Activated B cell treated with CpG ODN at 0.5 μM for 24 hours (primary cell): Measurements from ENCODE around the gene BRD1. TPM values are rescaled to one million over a fixed set of nuclear protein-coding genes. Genes with fewer than 3 reads are reported as not detected.

Experiments
- ATAC-seq: fragments of 200-7000 bp; cut with Tn5 transposase; one replicate; pipeline ENCODE4 v1.10.0; 2021; ENCODE audit warnings: low read depth, mild to moderate bottlenecking, moderate library complexity
- CTCF ChIA-PET: fragments of 350-600 bp; sonication (Branson Sonifier 250); formaldehyde crosslinking; loops from one replicate; lab custom pipeline; 2021; ENCODE audit warnings: antibody characterized with exemption; lab: Charles Lee
- POLR2A ChIA-PET: fragments of 350-600 bp; sonication (Branson Sonifier 250); formaldehyde crosslinking; loops from one replicate; lab custom pipeline; 2021; ENCODE audit warnings: antibody characterized with exemption; lab: Charles Lee
- DNase-seq: peaks from one replicate; pipeline ENCODE4 v3.0.0; 2022
- H3K27ac Mint-ChIP-seq: one replicate; pipeline ENCODE4 v1.8.0; 2020; ENCODE audit warnings: mixed read lengths
- H3K27me3 Mint-ChIP-seq: one replicate; pipeline ENCODE4 v1.8.0; 2021; ENCODE audit warnings: mixed read lengths
- H3K36me3 Mint-ChIP-seq: one replicate; pipeline ENCODE4 v1.8.0; 2021; ENCODE audit warnings: low read depth, mixed read lengths
- H3K4me1 Mint-ChIP-seq: one replicate; pipeline ENCODE4 v1.8.0; 2021; ENCODE audit warnings: mixed read lengths
- H3K4me3 Mint-ChIP-seq: one replicate; pipeline ENCODE4 v1.8.0; 2020; ENCODE audit warnings: mild to moderate bottlenecking, mixed read lengths
- H3K9me3 Mint-ChIP-seq: one replicate; pipeline ENCODE4 v1.8.0; 2020; ENCODE audit warnings: mixed read lengths
- intact Hi-C: fragments of 100-400 bp; cut with micrococcal nuclease; formaldehyde crosslinking; loops from one replicate; pipeline ENCODE4 v1.15.1; 2024
- total RNA-seq: library from RNA; stranded (reverse); gene quantifications from 2 replicates; pipeline ENCODE4 v1.2.3, GENCODE V29; 2022
- TF ChIP-seq, protein P1 (sequence below): fragments of 200-600 bp; IDR thresholded peaks from one replicate; pipeline ENCODE4 v1.8.0; 2022; ENCODE audit warnings: antibody characterized with exemption, mild to moderate bottlenecking

Gene BRD1
- total RNA-seq, 1 donor from 2014 or later = 45.8 TPM

DNA sequence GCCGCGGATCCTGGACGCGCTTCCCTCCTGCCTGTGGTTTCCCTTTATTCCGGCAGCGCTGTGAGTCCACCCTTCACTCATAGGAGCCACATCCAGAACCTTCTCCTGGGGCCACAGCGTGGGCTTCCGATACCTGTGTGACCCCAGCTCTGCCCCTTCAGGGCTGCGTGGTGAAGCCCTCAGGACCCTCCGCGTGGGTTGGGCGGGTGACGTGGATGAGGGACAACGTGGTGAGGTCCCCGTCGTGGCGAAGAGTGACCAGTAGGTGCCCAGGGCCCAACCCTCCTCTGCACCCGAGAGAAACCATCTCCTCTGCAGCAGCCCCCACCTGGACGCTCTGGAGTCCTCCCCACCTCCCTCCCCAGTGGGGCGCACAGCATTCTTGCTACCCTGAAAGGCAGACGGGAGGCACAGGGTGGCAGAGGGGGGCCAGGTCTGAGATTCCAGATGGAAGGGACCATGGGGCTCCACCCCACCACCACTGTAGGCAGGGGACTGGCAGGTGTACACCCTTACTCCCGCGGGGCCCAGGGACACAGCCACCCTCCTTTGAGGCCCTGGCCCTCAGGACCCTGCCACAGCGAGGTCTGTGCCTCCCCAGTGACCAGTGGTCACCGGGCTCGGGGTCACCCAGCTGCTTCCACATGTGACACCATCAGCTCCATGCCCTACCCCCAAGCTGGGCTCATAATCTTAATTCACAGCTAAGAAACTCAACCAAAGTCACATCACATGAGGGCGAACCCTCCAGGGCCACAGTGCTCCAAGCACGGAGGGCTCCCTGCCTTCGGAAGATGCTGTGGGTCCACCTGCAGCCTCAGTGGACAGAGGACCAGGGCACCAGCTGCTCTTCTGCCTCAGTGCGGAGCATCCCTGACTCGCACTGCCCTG, 22.6 kb upstream of the BRD1 start:
- H3K4me1 Mint-ChIP-seq = peaks cover 26% of the 10 kb centered on the region
- H3K27ac Mint-ChIP-seq = no peak overlapping the region
- no peaks in the 10 kb centered on the region for H3K9me3 Mint-ChIP-seq
- H3K36me3 Mint-ChIP-seq = peaks cover 2% of the 10 kb centered on the region
- intact Hi-C loops = loop anchor here (10.0 kb wide), 2 partner anchors 165 to 355 kb away; partner anchors contain the start of genes IL17REL and SELENOO
- peaks cover 29% of the 10 kb centered on the region for H3K27me3 Mint-ChIP-seq
- ATAC-seq = no peak
- POLR2A ChIA-PET = no interaction called here
- CTCF ChIA-PET = no interaction called here
- peak overlapping the region; percentile 38 for H3K4me3 Mint-ChIP-seq
- TF ChIP-seq, protein P1, sequence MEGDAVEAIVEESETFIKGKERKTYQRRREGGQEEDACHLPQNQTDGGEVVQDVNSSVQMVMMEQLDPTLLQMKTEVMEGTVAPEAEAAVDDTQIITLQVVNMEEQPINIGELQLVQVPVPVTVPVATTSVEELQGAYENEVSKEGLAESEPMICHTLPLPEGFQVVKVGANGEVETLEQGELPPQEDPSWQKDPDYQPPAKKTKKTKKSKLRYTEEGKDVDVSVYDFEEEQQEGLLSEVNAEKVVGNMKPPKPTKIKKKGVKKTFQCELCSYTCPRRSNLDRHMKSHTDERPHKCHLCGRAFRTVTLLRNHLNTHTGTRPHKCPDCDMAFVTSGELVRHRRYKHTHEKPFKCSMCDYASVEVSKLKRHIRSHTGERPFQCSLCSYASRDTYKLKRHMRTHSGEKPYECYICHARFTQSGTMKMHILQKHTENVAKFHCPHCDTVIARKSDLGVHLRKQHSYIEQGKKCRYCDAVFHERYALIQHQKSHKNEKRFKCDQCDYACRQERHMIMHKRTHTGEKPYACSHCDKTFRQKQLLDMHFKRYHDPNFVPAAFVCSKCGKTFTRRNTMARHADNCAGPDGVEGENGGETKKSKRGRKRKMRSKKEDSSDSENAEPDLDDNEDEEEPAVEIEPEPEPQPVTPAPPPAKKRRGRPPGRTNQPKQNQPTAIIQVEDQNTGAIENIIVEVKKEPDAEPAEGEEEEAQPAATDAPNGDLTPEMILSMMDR = no peak
- no peak for DNase-seq

DNA sequence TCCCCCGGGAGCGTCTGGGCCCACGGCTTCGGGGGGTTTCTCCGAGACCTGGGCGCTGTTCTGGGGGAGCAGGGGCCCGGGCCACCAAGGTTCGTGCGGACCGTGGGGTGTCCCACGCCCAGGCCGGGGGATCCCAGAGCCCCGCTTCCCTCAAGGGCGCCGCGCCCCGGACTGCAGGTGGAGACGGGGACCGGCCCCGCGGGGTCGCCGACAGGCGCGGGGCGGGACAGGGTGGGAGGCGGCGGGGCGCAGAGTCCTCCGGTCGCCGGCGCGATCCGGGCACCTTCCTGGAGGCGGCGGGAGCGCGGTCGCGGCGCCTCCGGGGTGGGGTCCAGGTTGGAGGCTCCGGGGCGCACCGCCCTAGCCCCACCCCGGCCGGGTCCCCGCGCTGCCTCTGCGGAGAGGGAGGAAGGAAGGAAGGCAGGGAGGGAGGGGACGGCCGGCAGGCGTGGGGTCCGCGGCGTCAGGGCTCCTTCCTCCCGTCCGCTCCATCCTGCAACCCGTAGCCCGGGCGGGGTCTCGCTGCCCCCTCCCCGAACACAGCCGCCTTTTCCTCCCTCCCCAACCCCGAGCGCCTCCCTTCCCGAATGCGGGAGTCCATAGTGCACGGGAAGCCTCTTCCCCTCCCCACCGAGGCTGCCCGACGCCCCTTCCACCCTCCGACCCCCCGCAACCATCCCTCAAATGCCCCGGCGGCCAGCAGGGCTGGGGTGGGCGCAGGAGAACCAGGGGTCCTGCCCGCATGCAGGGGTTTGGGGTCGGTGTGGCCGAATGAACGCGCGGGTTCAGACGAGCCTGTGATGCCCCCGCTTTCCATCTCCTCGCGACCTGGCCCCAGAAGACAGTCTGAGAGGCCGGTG, 21.7 kb upstream of the BRD1 start:
- ChIA-PET POLR2A (interaction anchor here (1.5 kb wide), 1 partner anchor 11 kb away, joined by 3 read pairs; no protein-coding TSS in a partner anchor), CTCF (no interaction called here)
- peaks cover 17% of the 10 kb centered on the region for H3K4me1 Mint-ChIP-seq
- DNase-seq = no peak
- peaks cover 31% of the 10 kb centered on the region for H3K27me3 Mint-ChIP-seq
- H3K27ac Mint-ChIP-seq = no peak overlapping the region
- no peaks in the 10 kb centered on the region for H3K9me3 Mint-ChIP-seq
- ATAC-seq = no peak
- TF ChIP-seq, protein P1 = no peak
- no peaks in the 10 kb centered on the region for H3K36me3 Mint-ChIP-seq
- intact Hi-C loops = loop anchor here (10.0 kb wide), 2 partner anchors 165 to 355 kb away; partner anchors contain the start of genes IL17REL and SELENOO
- H3K4me3 Mint-ChIP-seq = peak overlapping the region; percentile 38

DNA sequence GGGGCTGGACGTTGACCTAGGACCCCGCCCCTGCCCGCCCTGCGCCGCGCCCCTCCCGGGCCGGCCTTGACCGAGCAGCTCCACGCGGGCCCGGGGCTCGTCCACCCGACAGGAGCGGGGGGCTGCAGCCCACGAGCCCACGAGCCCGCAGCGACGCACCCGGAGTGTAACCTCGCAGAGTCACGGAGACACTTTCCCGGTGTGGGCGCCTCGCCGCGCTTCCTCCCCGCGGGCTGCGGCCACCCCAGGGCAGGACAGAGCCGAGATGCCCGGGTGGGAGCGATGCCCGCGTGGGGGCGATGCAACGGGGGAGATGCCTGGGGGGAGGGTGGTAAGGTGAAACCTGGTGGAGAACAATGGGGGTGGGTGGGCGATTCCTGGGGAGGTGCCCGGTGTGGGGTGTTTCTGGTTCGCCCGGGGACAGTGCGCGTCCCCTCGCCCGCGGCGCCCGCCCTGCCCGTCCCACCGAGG, 21.1 kb upstream of the BRD1 start:
- intact Hi-C loops = no loop called here
- CTCF ChIA-PET = no interaction called here
- H3K9me3 Mint-ChIP-seq = no peaks in the 10 kb centered on the region
- no peak overlapping the region for H3K27ac Mint-ChIP-seq
- ATAC-seq (no peak), DNase-seq (no peak)
- H3K4me3 Mint-ChIP-seq = no peak overlapping the region
- H3K36me3 Mint-ChIP-seq = no peaks in the 10 kb centered on the region
- POLR2A ChIA-PET = interaction anchor here (1.0 to 1.5 kb wide), 3 partner anchors 10 to 23 kb away, joined by 3 to 4 read pairs (median 4); no protein-coding TSS in a partner anchor
- TF ChIP-seq, protein P1 = no peak
- peaks cover 16% of the 10 kb centered on the region for H3K4me1 Mint-ChIP-seq
- H3K27me3 Mint-ChIP-seq = peaks cover 34% of the 10 kb centered on the region

DNA sequence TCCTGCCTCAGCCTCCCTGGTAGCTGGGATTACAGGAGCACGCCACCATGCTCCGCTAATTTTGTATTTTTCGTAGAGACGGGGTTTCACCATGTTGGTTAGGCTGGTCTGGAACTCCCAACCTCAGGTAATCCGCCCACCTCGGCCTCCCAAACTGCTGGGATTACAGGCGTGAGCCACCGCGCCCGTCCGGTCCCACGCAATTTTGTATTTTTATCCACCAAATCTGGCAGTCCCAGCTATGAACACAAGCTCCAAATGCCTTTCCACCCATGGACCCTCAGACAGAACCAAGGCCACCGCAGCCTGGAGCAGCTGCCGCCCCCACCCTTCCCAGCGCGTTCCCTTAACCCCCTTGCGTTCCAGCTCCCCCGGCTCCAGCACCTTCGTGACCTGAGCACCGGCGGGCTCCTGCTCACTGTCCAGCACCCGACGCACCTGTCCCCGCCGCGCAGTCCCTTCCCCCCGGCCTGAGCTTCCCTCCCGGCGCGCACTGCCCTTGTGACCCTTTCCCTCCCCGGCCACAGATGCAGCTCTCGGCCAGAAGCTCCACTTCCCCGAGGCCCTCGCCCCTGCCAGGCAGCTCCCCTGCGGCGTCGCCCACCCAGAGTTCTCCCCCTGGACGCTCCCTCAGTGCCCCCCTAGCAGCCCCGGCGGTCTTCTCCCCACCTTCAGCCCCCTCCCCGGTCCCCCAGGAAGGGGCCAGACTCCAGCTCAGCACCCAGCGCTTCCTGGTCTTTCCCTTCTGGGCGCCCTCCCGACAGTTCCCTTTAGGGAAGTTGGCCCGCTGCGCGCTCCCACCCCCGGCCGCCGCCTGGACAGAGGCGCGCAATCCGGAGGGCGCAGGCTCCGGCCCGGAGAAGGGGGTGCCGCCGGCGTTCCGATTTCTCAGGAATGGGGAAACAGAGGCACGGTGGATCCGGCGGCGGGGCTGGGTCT, 20.3 kb upstream of the BRD1 start:
- DNase-seq = no peak
- Mint-ChIP-seq H3K27ac (no peak overlapping the region), H3K27me3 (peaks cover 34% of the 10 kb centered on the region), H3K4me1 (peaks cover 16% of the 10 kb centered on the region), H3K9me3 (no peaks in the 10 kb centered on the region), H3K36me3 (no peaks in the 10 kb centered on the region), H3K4me3 (no peak overlapping the region)
- ATAC-seq = no peak
- TF ChIP-seq, protein P1 = no peak
- intact Hi-C loops = no loop called here
- POLR2A ChIA-PET = interaction anchor here (1.0 to 1.5 kb wide), 3 partner anchors 10 to 22 kb away, joined by 3 to 4 read pairs (median 4); no protein-coding TSS in a partner anchor
- CTCF ChIA-PET = no interaction called here
